H9 (cell line): ENCODE results near the gene PARP1. TPM values are rescaled to one million over a fixed set of nuclear protein-coding genes. Genes with fewer than 3 reads are reported as not detected.

Experiments used
- DNase-seq: peaks from one replicate; pipeline ENCODE4 v3.0.0-alpha.2; 2017
- H2AFZ ChIP-seq: one replicate; pipeline ENCODE4 v1.6.1; 2013; ENCODE audit warnings: mild to moderate bottlenecking, low read length, control low read depth, moderate library complexity
- H2AK5ac ChIP-seq: 2 replicates; pipeline ENCODE4 v1.6.1; 2013; ENCODE audit warnings: low read length, control low read depth, mixed read lengths; ENCODE audit not compliant: insufficient read length
- H2BK120ac ChIP-seq: one replicate; pipeline ENCODE4 v1.6.1; 2013; ENCODE audit warnings: low read depth, mild to moderate bottlenecking, low read length, control low read depth, inconsistent platforms; ENCODE audit not compliant: poor library complexity, severe bottlenecking
- H2BK12ac ChIP-seq: 2 replicates; pipeline ENCODE4 v1.6.1; 2013; ENCODE audit warnings: low read length, control low read depth, mixed read lengths, low read depth; ENCODE audit not compliant: insufficient read length
- H2BK15ac ChIP-seq: 2 replicates; pipeline ENCODE4 v1.6.1; 2013; ENCODE audit warnings: low read depth, low read length, control low read depth
- H2BK20ac ChIP-seq: one replicate; pipeline ENCODE4 v1.6.1; 2013; ENCODE audit warnings: low read depth, mild to moderate bottlenecking, low read length, control low read depth, inconsistent platforms; ENCODE audit not compliant: poor library complexity, severe bottlenecking
- H2BK5ac ChIP-seq: 2 replicates; pipeline ENCODE4 v1.6.1; 2013; ENCODE audit warnings: low read length, control low read depth, mixed read lengths; ENCODE audit not compliant: insufficient read length
- H3K14ac ChIP-seq: 2 replicates; pipeline ENCODE4 v1.6.1; 2013; ENCODE audit warnings: low read length, control low read depth; ENCODE audit not compliant: insufficient read depth
- H3K18ac ChIP-seq: 2 replicates; pipeline ENCODE4 v1.6.1; 2013; ENCODE audit warnings: low read depth, mild to moderate bottlenecking, mixed read lengths, low read length, control low read depth; ENCODE audit not compliant: insufficient read length
- H3K23ac ChIP-seq: 2 replicates; pipeline ENCODE4 v1.6.1; 2013; ENCODE audit warnings: low read length, control low read depth, mixed read lengths, low read depth; ENCODE audit not compliant: insufficient read length
- H3K23me2 ChIP-seq: 2 replicates; pipeline ENCODE4 v1.6.1; 2013; ENCODE audit warnings: low read depth, mild to moderate bottlenecking, mixed read lengths, low read length, control low read depth; ENCODE audit not compliant: insufficient read length, poor library complexity, severe bottlenecking
- H3K27ac ChIP-seq: 2 replicates; pipeline ENCODE4 v1.5.1; 2013; ENCODE audit warnings: low read length, control low read depth, mixed read lengths, low read depth; ENCODE audit not compliant: insufficient read length
- H3K27me3 ChIP-seq: 2 replicates; pipeline ENCODE4 v1.6.1; 2013; ENCODE audit warnings: low read length, control low read depth, inconsistent platforms; ENCODE audit not compliant: insufficient read depth
- H3K4ac ChIP-seq: 2 replicates; pipeline ENCODE4 v1.6.1; 2013; ENCODE audit warnings: low read depth, mild to moderate bottlenecking, control low read depth, inconsistent platforms, low read length, moderate library complexity
- H3K4me1 ChIP-seq: 2 replicates; pipeline ENCODE4 v1.6.1; 2013; ENCODE audit warnings: low read length, control low read depth, inconsistent platforms; ENCODE audit not compliant: insufficient read depth
- H3K4me2 ChIP-seq: 2 replicates; pipeline ENCODE4 v1.6.1; 2013; ENCODE audit warnings: low read length, control low read depth, mixed read lengths; ENCODE audit not compliant: insufficient read length, insufficient read depth
- H3K56ac ChIP-seq: 2 replicates; pipeline ENCODE4 v1.6.1; 2013; ENCODE audit warnings: low read depth, mild to moderate bottlenecking, mixed read lengths, low read length, control low read depth; ENCODE audit not compliant: insufficient read length
- H3K79me1 ChIP-seq: 2 replicates; pipeline ENCODE4 v1.6.1; 2013; ENCODE audit warnings: low read depth, mild to moderate bottlenecking, moderate library complexity, low read length, control low read depth, inconsistent platforms; ENCODE audit not compliant: insufficient read depth, poor library complexity, severe bottlenecking
- H3K79me2 ChIP-seq: 2 replicates; pipeline ENCODE4 v1.6.1; 2013; ENCODE audit warnings: low read length, control low read depth, inconsistent platforms; ENCODE audit not compliant: insufficient read depth
- H3K9ac ChIP-seq: 2 replicates; pipeline ENCODE4 v1.6.1; 2013; ENCODE audit warnings: low read length, control low read depth, mixed read lengths; ENCODE audit not compliant: insufficient read length; ENCODE audit errors: extremely low read depth
- H3K9me3 ChIP-seq: one replicate; pipeline ENCODE4 v1.6.1; 2013; ENCODE audit warnings: low read depth, low read length, inconsistent platforms; ENCODE audit not compliant: control insufficient read depth
- H3T11ph ChIP-seq: one replicate; pipeline ENCODE4 v1.6.1; 2013; ENCODE audit warnings: mild to moderate bottlenecking, low read length, control low read depth, inconsistent platforms
- H4K20me1 ChIP-seq: one replicate; pipeline ENCODE4 v1.6.1; 2013; ENCODE audit not compliant: control insufficient read depth, insufficient read length, insufficient read depth
- H4K5ac ChIP-seq: 2 replicates; pipeline ENCODE4 v1.6.1; 2013; ENCODE audit warnings: low read depth, mild to moderate bottlenecking, mixed read lengths, low read length, control low read depth; ENCODE audit not compliant: insufficient read length
- H4K8ac ChIP-seq: replicated peaks from 2 replicates; pipeline ENCODE4 v1.6.1; 2013; ENCODE audit warnings: low read length, control low read depth, mixed read lengths, low read depth; ENCODE audit not compliant: insufficient read length
- H4K91ac ChIP-seq: 2 replicates; pipeline ENCODE4 v1.6.1; 2013; ENCODE audit warnings: low read depth, mild to moderate bottlenecking, moderate library complexity, mixed read lengths, low read length, control low read depth; ENCODE audit not compliant: insufficient read length
- H3K27ac Mint-ChIP-seq, 3 experiments: 2 replicates in 2 of 3; 3 replicates in 1 of 3; pipeline ENCODE4 v1.8.0; 2020 to 2021; ENCODE audit warnings: mixed read lengths in 3 of 3, mild to moderate bottlenecking in 1 of 3, moderate library complexity in 1 of 3
- H3K27me3 Mint-ChIP-seq: 2 replicates; pipeline ENCODE4 v1.8.0; 2021; ENCODE audit warnings: low read depth, mild to moderate bottlenecking, moderate library complexity, mixed read lengths
- H3K36me3 Mint-ChIP-seq, 3 experiments: 2 replicates in 2 of 3; 3 replicates in 1 of 3; pipeline ENCODE4 v1.8.0; 2020 to 2021; ENCODE audit warnings: low read depth in 3 of 3, mixed read lengths in 3 of 3; ENCODE audit not compliant: insufficient read depth in 1 of 3
- H3K4me1 Mint-ChIP-seq, 2 experiments: 2 replicates each; pipeline ENCODE4 v1.8.0; 2020; ENCODE audit warnings: mixed read lengths in 2 of 2
- H3K4me3 Mint-ChIP-seq, 2 experiments: 2 replicates in 1 of 2; 3 replicates in 1 of 2; pipeline ENCODE4 v1.8.0; 2020 to 2021; ENCODE audit warnings: mild to moderate bottlenecking in 2 of 2, mixed read lengths in 2 of 2, moderate library complexity in 1 of 2
- H3K9me3 Mint-ChIP-seq, 2 experiments: 2 replicates in 1 of 2; 3 replicates in 1 of 2; pipeline ENCODE4 v1.8.0; 2020; ENCODE audit warnings: mild to moderate bottlenecking in 2 of 2, mixed read lengths in 2 of 2, moderate library complexity in 1 of 2
- WGBS: extraction: QIAGEN DNeasy Blood & Tissue Kit; methylation state at CpG from one replicate; pipeline ENCODE4 v1.1.7; 2013; ENCODE audit warnings: missing lambda C conversion rate, low lambda C conversion rate, mixed read lengths; ENCODE audit not compliant: insufficient read length; ENCODE audit errors: extremely low coverage; 5-methylcytosine and 5-hydroxymethylcytosine counted together
- total RNA-seq: library from RNA; stranded (reverse); gene quantifications from 2 replicates; pipeline ENCODE4 v1.2.1, GENCODE V29; 2021
- TF ChIP-seq, protein P1 (sequence below): fragments of 200-600 bp; sonication (generic); conservative IDR thresholded peaks from 3 replicates; pipeline ENCODE4 v1.8.0; 2021; ENCODE audit warnings: antibody characterized with exemption, mild to moderate bottlenecking

The PARP1 gene
- total RNA-seq, 1 experiment from 2014 or later: 337 TPM

DNA sequence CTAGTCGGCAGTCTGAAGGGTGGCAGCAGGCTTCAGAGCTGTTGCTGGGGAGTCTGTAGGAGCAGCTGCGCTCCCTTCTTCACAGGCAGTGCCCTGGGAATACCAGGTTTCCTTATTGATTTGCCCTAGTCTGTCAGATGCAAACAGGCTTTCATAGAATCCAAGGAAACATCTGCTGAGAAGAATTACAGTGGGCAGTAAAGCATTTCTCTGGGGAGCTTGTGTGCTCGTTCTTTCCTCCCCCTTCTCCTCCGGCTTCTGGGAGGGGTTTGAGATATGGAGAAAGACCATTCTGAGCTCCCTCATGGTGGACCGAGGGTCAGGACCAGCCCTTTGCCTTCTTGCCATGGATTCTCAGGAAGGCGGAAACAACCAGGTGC, 25.4 kb upstream of the PARP1 start:
- H4K5ac ChIP-seq: no peak overlapping the region
- H3T11ph ChIP-seq: no peak overlapping the region
- TF ChIP-seq, protein P1, sequence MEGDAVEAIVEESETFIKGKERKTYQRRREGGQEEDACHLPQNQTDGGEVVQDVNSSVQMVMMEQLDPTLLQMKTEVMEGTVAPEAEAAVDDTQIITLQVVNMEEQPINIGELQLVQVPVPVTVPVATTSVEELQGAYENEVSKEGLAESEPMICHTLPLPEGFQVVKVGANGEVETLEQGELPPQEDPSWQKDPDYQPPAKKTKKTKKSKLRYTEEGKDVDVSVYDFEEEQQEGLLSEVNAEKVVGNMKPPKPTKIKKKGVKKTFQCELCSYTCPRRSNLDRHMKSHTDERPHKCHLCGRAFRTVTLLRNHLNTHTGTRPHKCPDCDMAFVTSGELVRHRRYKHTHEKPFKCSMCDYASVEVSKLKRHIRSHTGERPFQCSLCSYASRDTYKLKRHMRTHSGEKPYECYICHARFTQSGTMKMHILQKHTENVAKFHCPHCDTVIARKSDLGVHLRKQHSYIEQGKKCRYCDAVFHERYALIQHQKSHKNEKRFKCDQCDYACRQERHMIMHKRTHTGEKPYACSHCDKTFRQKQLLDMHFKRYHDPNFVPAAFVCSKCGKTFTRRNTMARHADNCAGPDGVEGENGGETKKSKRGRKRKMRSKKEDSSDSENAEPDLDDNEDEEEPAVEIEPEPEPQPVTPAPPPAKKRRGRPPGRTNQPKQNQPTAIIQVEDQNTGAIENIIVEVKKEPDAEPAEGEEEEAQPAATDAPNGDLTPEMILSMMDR: no peak
- no peaks in the 10 kb centered on the region; the same call in 1 of the 2 replicates for H3K79me2 ChIP-seq
- no peak overlapping the region for H3K56ac ChIP-seq
- no peaks in the 10 kb centered on the region for H3K9me3 Mint-ChIP-seq
- peaks cover 12 to 15% of the 10 kb centered on the region in 2 experiments for H3K4me1 Mint-ChIP-seq
- no peak overlapping the region for H3K4me2 ChIP-seq
- no peak overlapping the region for H3K9ac ChIP-seq
- H3K23me2 ChIP-seq: no peaks in the 10 kb centered on the region
- H2BK15ac ChIP-seq: no peak overlapping the region
- H2AFZ ChIP-seq: no peak overlapping the region
- H4K8ac ChIP-seq: no peak overlapping the region
- H4K91ac ChIP-seq: no peak overlapping the region
- H2BK5ac ChIP-seq: no peak overlapping the region
- no peak overlapping the region for H3K4me3 Mint-ChIP-seq
- no peak overlapping the region for H2AK5ac ChIP-seq
- no CpG with 5 or more reads among the region's 6 CpGs for WGBS
- H3K27me3 ChIP-seq: no peaks in the 10 kb centered on the region
- H3K4ac ChIP-seq: no peak overlapping the region
- H3K27ac ChIP-seq: no peak overlapping the region
- no peak overlapping the region for H3K18ac ChIP-seq
- H2BK20ac ChIP-seq: no peak overlapping the region
- H3K27me3 Mint-ChIP-seq: peaks cover 2% of the 10 kb centered on the region
- H3K27ac Mint-ChIP-seq: no peak overlapping the region; a peak in 1 of 7 replicates
- H3K79me1 ChIP-seq: no peaks in the 10 kb centered on the region
- no peak overlapping the region for H3K23ac ChIP-seq
- no peak for DNase-seq
- no peak overlapping the region for H2BK120ac ChIP-seq
- no peak overlapping the region; the same call in 1 of the 2 replicates for H3K14ac ChIP-seq
- H3K4me1 ChIP-seq: no peaks in the 10 kb centered on the region; the same call in 1 of the 2 replicates
- H3K9me3 ChIP-seq: no peaks in the 10 kb centered on the region
- no peak overlapping the region for H2BK12ac ChIP-seq
- no peaks in the 10 kb centered on the region for H4K20me1 ChIP-seq
- no peaks in the 10 kb centered on the region for H3K36me3 Mint-ChIP-seq
